Heart right ventricle (tissue), 16 donors: ENCODE measurements around the gene TAL2. TPM values are rescaled to one million over a fixed set of nuclear protein-coding genes. Genes with fewer than 3 reads are reported as not detected.
"Not testable (repeated sequence)": the region's sequence is repeated elsewhere in the genome, so short reads cannot be mapped to it uniquely, and the experiment has no call there.

Experiments
- ATAC-seq, 8 donors: fragments of 200-7000 bp; cut with Tn5 transposase; one replicate each; pipeline ENCODE4 v1.9.1; 2020; ENCODE audit warnings: mild to moderate bottlenecking in 8 of 8, moderate library complexity in 8 of 8, moderate number of reproducible peaks in 1 of 8
- DNase-seq, 2 donors: peaks; one replicate each; pipeline ENCODE4 v3.0.0-alpha.2; 2020
- H3K27ac ChIP-seq, 10 donors: fragments of 200-600 bp; sonication (generic) in 2 of 10; one replicate each; pipeline versions ENCODE4 v1.5.0 to v1.8.0; 2020 to 2022; ENCODE audit warnings: mild to moderate bottlenecking in 3 of 10
- H3K27me3 ChIP-seq, 7 donors: fragments of 200-600 bp; one replicate each; pipeline ENCODE4 v1.8.0; 2021 to 2022; ENCODE audit warnings: mild to moderate bottlenecking in 2 of 7
- H3K36me3 ChIP-seq, 9 donors: fragments of 200-600 bp; sonication (generic) in 1 of 9; one replicate each; pipeline versions ENCODE4 v1.5.0 to v1.8.0; 2020 to 2022; ENCODE audit warnings: mild to moderate bottlenecking in 2 of 9
- H3K4me1 ChIP-seq, 9 donors: fragments of 200-600 bp; sonication (generic) in 1 of 9; one replicate each; pipeline versions ENCODE4 v1.5.0 to v1.8.0; 2020 to 2022; ENCODE audit warnings: mild to moderate bottlenecking in 4 of 9
- H3K4me3 ChIP-seq, 10 donors: fragments of 200-600 bp; sonication (generic) in 2 of 10; one replicate each; pipeline versions ENCODE4 v1.5.0 to v1.8.0; 2020 to 2022; ENCODE audit warnings: mild to moderate bottlenecking in 7 of 10, moderate library complexity in 2 of 10
- H3K9me3 ChIP-seq, 11 donors: fragments of 200-600 bp in 10 of 11; sonication (generic) in 2 of 11; one replicate each; pipeline versions ENCODE4 v1.5.0 to v1.8.0; 2013 to 2022; ENCODE audit warnings: mild to moderate bottlenecking in 2 of 11, control low read depth in 1 of 11, moderate library complexity in 1 of 11
- WGBS, 2 donors: extraction: QIAGEN DNeasy Blood & Tissue Kit; methylation state at CpG; one replicate each; pipeline ENCODE4 v1.1.7; 2013; ENCODE audit warnings: inconsistent platforms in 1 of 2; 5-methylcytosine and 5-hydroxymethylcytosine counted together
- intact Hi-C, 10 donors: fragments of 100-400 bp; cut with DNase I; formaldehyde crosslinking; loops; one replicate each; pipeline versions ENCODE4 v1.11.1 to v1.14.2; 2022
- polyA plus RNA-seq, 2 donors: library from polyadenylated mRNA; stranded (reverse); fragments of 200-250 nt; gene quantifications; one replicate each; pipeline ENCODE4 v1.2.3, GENCODE V29; 2013
- total RNA-seq, 10 donors: library from RNA; stranded (reverse); fragmentation: NEBNext Ultra II Directional in 3 of 10; extraction: Animal tissue kit (Norgen Biotek cat#: 25700) in 3 of 10; gene quantifications; one replicate each; pipeline versions ENCODE4 v1.2.1 to v1.2.4, GENCODE V29; 2021 to 2023
- TF ChIP-seq, protein P1 (sequence below), 9 donors: fragments of 200-600 bp; sonication (generic) in 2 of 9; IDR thresholded peaks; one replicate each; pipeline versions ENCODE4 v1.5.0 to v1.8.0; 2021 to 2022; ENCODE audit warnings: antibody characterized with exemption in 9 of 9, mild to moderate bottlenecking in 5 of 9, moderate library complexity in 1 of 9
- donor health status: Arrhythmogenic right ventricular cardiomyopathy.
- donor health status: ischemic (EF 13 %, LVEDD 7.1; RV severe dilation, severe dysfunction).
- donor health status: healthy with polysubstance abuse.
- donor health status: DM: no; HTN: yes; CAD: no.
- donor health status: DM: no; HTN: no; CAD: no.
- donor health status: ischemic (EF 25% LVEDD 6.9; RV normal size, moderate dysfunction).
- donor health status: ischemic (EF 25% LVEDD 5.7; RV mildly dilated, moderate dysfunction).
- donor health status: healthy.
- donor health status: DM: yes; HTN: yes; CAD: no.
- donor health status: Ischemic cardiomyopathy.
- donor health status: ischemic (EF 35%, LVEDD 5.7; RV mildly dilated, moderate dysfunction).
- donor health status: nonischemic (EF 11% LVEDD 7.7; RV severe dilation, severe dysfunction).
- donor health status: DM: yes; HTN: yes; CAD: no.
- donor health status: PGD.
- donor health status: ischemic (EF 29% LVEDD 5.4; RV normal size, mild dysfunction).
- donor health status: nonischemic (EF 23%, LVEDD 6.1; RV moderate dilation, normal function).

The TAL2 gene
- total and polyA plus RNA-seq, 12 donors, result 0.09 TPM; not detected in 11

DNA sequence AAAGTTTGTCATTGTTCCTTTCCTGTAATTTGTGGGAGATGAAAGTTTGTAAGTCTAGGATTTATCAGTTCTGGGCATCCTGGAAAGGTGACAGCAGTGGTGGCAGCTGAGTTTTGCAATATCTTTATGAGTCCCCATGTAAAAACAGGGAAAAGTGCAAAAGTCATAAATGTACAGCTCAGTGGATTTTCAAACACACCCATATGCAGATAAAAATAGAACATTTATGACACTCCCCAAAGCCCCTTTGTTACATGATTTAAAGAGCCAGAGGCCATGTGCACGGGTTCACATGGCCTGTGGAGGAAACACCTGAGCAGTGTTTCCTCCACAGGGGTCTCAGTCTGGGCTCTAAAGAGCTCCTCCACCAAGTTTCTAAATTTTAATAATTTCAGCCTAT lies 38.4 kb downstream of the TAL2 start:
- H3K9me3 ChIP-seq, result peaks cover 0 to 4% (median 0%) of the 10 kb centered on the region in 11 donors
- H3K36me3 ChIP-seq, result no peaks in the 10 kb centered on the region
- 26 to 59% methylated on average over 1 of the region's 1 CpG for WGBS, 2 donors
- H3K4me3 ChIP-seq, result no peak overlapping the region
- TF ChIP-seq, protein P1, sequence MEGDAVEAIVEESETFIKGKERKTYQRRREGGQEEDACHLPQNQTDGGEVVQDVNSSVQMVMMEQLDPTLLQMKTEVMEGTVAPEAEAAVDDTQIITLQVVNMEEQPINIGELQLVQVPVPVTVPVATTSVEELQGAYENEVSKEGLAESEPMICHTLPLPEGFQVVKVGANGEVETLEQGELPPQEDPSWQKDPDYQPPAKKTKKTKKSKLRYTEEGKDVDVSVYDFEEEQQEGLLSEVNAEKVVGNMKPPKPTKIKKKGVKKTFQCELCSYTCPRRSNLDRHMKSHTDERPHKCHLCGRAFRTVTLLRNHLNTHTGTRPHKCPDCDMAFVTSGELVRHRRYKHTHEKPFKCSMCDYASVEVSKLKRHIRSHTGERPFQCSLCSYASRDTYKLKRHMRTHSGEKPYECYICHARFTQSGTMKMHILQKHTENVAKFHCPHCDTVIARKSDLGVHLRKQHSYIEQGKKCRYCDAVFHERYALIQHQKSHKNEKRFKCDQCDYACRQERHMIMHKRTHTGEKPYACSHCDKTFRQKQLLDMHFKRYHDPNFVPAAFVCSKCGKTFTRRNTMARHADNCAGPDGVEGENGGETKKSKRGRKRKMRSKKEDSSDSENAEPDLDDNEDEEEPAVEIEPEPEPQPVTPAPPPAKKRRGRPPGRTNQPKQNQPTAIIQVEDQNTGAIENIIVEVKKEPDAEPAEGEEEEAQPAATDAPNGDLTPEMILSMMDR (IDR thresholded peaks at IDR 0.05), result no peak
- H3K4me1 ChIP-seq, result peaks cover 0 to 48% (median 14%) of the 10 kb centered on the region in 9 donors
- ATAC-seq (no peak), DNase-seq (no peak)
- intact Hi-C loops, result no loop called here
- no peaks in the 10 kb centered on the region for H3K27me3 ChIP-seq
- peak overlapping the region in 2 of 10 donors; percentile 2 to 35 for H3K27ac ChIP-seq

- ATAC-seq, result no peak
- H3K27ac ChIP-seq, result peak overlapping the region in 2 of 10 donors; percentile 54 to 69
- TF ChIP-seq, protein P1 (IDR thresholded peaks at IDR 0.05), result no peak
These were observed 38.9 kb downstream of the TAL2 start for GRCh38 chr9:105701145-105701544.

GRCh38 chr9:105702207-105702606 lies 40.0 kb downstream of the TAL2 start:
- 0 to 97% methylated on average over 1 of the region's 1 CpG for WGBS, 2 donors
- intact Hi-C loops, result no loop called here
- Histone ChIP-seq H3K36me3 (peaks cover 0 to 4% (median 0%) of the 10 kb centered on the region in 9 donors), H3K4me1 (peaks cover 0 to 39% (median 12%) of the 10 kb centered on the region in 9 donors), H3K4me3 (no peak overlapping the region), H3K27ac (peak overlapping the region in 6 of 10 donors; percentile 24 to 69 (median 48)), H3K27me3 (no peaks in the 10 kb centered on the region), H3K9me3 (peaks cover 0 to 4% (median 0%) of the 10 kb centered on the region in 11 donors)
- ATAC-seq (peak in 2 of 8 donors; percentile 63 to 84), DNase-seq (no peak)
- TF ChIP-seq, protein P1 (IDR thresholded peaks at IDR 0.05), result no peak

More at GRCh38 chr9:105701145-105701544, 38.9 kb downstream of the TAL2 start:
- Histone ChIP-seq H3K9me3 (peaks cover 0 to 4% (median 0%) of the 10 kb centered on the region in 11 donors), H3K4me3 (no peak overlapping the region), H3K36me3 (peaks cover 0 to under 1% (median 0%) of the 10 kb centered on the region in 9 donors), H3K27me3 (no peaks in the 10 kb centered on the region), H3K4me1 (peaks cover 0 to 44% (median 12%) of the 10 kb centered on the region in 9 donors)
- intact Hi-C loops, result no loop called here
- no peak for DNase-seq
- WGBS, 2 donors, result 65 to 76% methylated on average over 2 of the region's 2 CpGs

DNA sequence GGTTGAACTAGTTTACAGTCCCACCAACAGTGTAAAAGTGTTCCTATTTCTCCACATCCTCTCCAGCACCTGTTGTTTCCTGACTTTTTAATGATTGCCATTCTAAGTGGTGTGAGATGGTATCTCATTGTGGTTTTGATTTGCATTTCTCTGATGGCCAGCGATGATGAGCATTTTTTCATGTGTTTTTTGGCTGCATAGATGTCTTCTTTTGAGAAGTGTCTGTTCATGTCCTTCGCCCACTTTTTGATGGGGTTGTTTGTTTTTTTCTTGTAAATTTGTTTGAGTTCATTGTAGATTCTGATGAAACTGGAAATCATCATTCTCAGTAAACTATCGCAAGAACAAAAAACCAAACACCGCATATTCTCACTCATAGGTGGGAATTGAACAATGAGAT lies 41.4 kb downstream of the TAL2 start:
- H3K27me3 ChIP-seq, ATAC-seq, H3K9me3 ChIP-seq, DNase-seq, H3K4me3 ChIP-seq, H3K36me3 ChIP-seq, H3K27ac ChIP-seq, intact Hi-C loops: not testable (repeated sequence)
- peaks cover 0 to 38% (median 12%) of the 10 kb centered on the region in 9 donors for H3K4me1 ChIP-seq
- WGBS, 2 donors, result 86 to 95% methylated on average over 4 of the region's 4 CpGs

DNA sequence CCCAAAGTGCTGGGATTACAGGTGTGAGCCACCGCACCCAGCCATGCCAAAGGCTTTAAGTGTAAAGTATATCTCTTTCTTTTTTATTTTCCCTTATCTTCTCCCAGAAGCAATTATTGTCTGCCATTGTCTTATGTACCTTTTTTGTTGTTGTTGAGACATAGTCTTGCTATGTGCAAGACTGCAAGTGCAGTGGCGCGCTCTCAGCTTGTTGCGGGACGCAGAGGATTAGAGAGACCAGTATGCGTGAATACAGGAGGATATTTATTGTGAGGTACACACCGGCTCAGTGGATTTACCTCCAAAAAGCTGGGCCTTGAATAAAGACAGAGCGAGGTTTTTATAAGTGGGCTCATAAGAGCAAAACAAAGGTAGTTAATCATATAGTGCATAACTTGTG lies 43.9 kb downstream of the TAL2 start:
- Histone ChIP-seq H3K9me3 (peaks cover 0 to 4% (median 0%) of the 10 kb centered on the region in 11 donors), H3K27ac (no peak overlapping the region), H3K4me1 (peaks cover 0 to 25% (median 7%) of the 10 kb centered on the region in 9 donors), H3K36me3 (peaks cover 0 to 12% (median 0%) of the 10 kb centered on the region in 9 donors), H3K27me3 (no peaks in the 10 kb centered on the region), H3K4me3 (no peak overlapping the region)
- TF ChIP-seq, protein P1 (IDR thresholded peaks at IDR 0.05), result no peak
- no peak for DNase-seq
- WGBS, 2 donors, result 96 to 97% methylated on average over 8 of the region's 8 CpGs
- intact Hi-C loops, result no loop called here
- ATAC-seq, result no peak
